MM.1S (cell line): Measurements from ENCODE around the gene SMAD3.

Source experiments
- DNase-seq: peaks from one replicate; pipeline ENCODE4 v3.0.0-alpha.2; 2015
- H2AFZ ChIP-seq: fragments of 300-600 bp; sonication (generic); 2 replicates; pipeline ENCODE4 v1.6.0; 2016; ENCODE audit warnings: antibody characterized with exemption, low read length
- H3F3A ChIP-seq: fragments of 300-600 bp; sonication (generic); 2 replicates; pipeline ENCODE4 v1.6.1; 2016; ENCODE audit warnings: mild to moderate bottlenecking, antibody characterized with exemption, low read length, moderate library complexity, mixed read lengths; ENCODE audit not compliant: insufficient read depth
- H3K27ac ChIP-seq: fragments of 300-600 bp; sonication (generic); 2 replicates; pipeline ENCODE4 v1.5.1; 2016; ENCODE audit warnings: mild to moderate bottlenecking, low read length
- H3K27me3 ChIP-seq: fragments of 300-600 bp; sonication (generic); replicated peaks from 2 replicates; pipeline ENCODE4 v1.6.0; 2016; ENCODE audit warnings: low read length; ENCODE audit not compliant: insufficient read depth
- H3K36me3 ChIP-seq: fragments of 300-600 bp; sonication (generic); replicated peaks from 2 replicates; pipeline ENCODE4 v1.6.1; 2016; ENCODE audit warnings: mild to moderate bottlenecking, low read length, mixed read lengths; ENCODE audit not compliant: insufficient read depth
- H3K4me1 ChIP-seq: fragments of 300-600 bp; sonication (generic); 2 replicates; pipeline ENCODE4 v1.6.1; 2016; ENCODE audit warnings: low read length, mixed read lengths
- H3K4me2 ChIP-seq: fragments of 300-600 bp; sonication (generic); 2 replicates; pipeline ENCODE4 v1.6.0; 2016; ENCODE audit warnings: low read depth, low read length
- H3K4me3 ChIP-seq: fragments of 300-600 bp; sonication (generic); 2 replicates; pipeline ENCODE4 v1.5.1; 2016; ENCODE audit warnings: low read length, mixed read lengths
- H3K79me2 ChIP-seq: fragments of 300-600 bp; sonication (generic); 2 replicates; pipeline ENCODE4 v1.6.1; 2016; ENCODE audit warnings: mixed run types, low read length, mixed read lengths
- H3K9ac ChIP-seq: fragments of 300-600 bp; sonication (generic); 2 replicates; pipeline ENCODE4 v1.6.1; 2016; ENCODE audit warnings: low read length, mixed read lengths
- H3K9me2 ChIP-seq: fragments of 300-600 bp; sonication (generic); replicated peaks from 2 replicates; pipeline ENCODE4 v1.6.1; 2016; ENCODE audit warnings: mild to moderate bottlenecking, low read length, mixed read lengths; ENCODE audit not compliant: insufficient read depth
- H3K9me3 ChIP-seq: fragments of 300-600 bp; sonication (generic); replicated peaks from 2 replicates; pipeline ENCODE4 v1.6.1; 2016; ENCODE audit warnings: mild to moderate bottlenecking, low read length, mixed read lengths; ENCODE audit not compliant: insufficient read depth
- H4K20me1 ChIP-seq: fragments of 300-600 bp; sonication (generic); 2 replicates; pipeline ENCODE4 v1.6.1; 2016; ENCODE audit warnings: mild to moderate bottlenecking, low read length, moderate library complexity, mixed read lengths; ENCODE audit not compliant: insufficient read depth
- EZH2 ChIP-seq: fragments of 300-600 bp; sonication (generic); optimal IDR thresholded peaks from 2 replicates; pipeline ENCODE3; 2017; ENCODE audit warnings: low read depth, mild to moderate bottlenecking, antibody characterized with exemption, low read length, mixed read lengths
- EZH2phosphoT487 ChIP-seq: fragments of 300-600 bp; sonication (generic); IDR thresholded peaks from 2 replicates; pipeline ENCODE4 v1.6.1; 2018; ENCODE audit warnings: antibody characterized with exemption, low read length
- TF ChIP-seq, protein P1 (sequence below): fragments of 300-600 bp; sonication (generic); IDR thresholded peaks from 2 replicates; pipeline ENCODE4 v1.5.1; 2016; ENCODE audit warnings: antibody characterized with exemption, low read length, mixed read lengths

The SMAD3 gene

DNA sequence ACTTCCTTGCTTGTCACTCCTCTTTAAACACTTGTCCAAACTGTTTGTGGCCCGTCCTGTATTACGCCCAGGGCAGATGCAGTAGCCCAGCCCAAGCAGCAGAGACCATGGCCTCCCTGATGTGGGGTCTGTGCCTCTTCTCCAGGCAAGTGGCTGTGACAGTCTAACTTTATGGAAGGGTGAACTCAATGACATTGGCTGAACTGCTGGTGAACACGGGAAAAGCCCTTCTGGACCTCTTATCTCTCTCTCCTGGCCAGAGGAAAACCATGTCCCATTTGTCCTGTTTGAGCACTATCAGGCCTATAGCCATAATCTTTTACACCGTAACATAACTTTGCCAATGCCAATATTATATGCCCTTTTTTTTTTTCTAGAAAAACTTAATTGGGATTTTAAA lies 67.6 kb downstream of the SMAD3 start:
- Histone ChIP-seq H3K9ac (no peak overlapping the region), H3K27ac (no peak overlapping the region; the same call in 1 of the 2 replicates), H4K20me1 (no peaks in the 10 kb centered on the region), H3K4me2 (peak overlapping the region; percentile 89; the same call in 1 of the 2 replicates), H3K36me3 (no peaks in the 10 kb centered on the region), H3F3A (peaks cover 25% of the 10 kb centered on the region), H3K4me1 (peaks cover 43% of the 10 kb centered on the region), H3K27me3 (no peaks in the 10 kb centered on the region), H3K9me2 (no peaks in the 10 kb centered on the region), H3K9me3 (no peaks in the 10 kb centered on the region), H3K79me2 (peaks cover 73% of the 10 kb centered on the region), H3K4me3 (no peak overlapping the region), H2AFZ (no peak overlapping the region)
- no peak for DNase-seq
- TF ChIP-seq EZH2phosphoT487 (no peak), EZH2 (no peak)
- TF ChIP-seq, protein P1, sequence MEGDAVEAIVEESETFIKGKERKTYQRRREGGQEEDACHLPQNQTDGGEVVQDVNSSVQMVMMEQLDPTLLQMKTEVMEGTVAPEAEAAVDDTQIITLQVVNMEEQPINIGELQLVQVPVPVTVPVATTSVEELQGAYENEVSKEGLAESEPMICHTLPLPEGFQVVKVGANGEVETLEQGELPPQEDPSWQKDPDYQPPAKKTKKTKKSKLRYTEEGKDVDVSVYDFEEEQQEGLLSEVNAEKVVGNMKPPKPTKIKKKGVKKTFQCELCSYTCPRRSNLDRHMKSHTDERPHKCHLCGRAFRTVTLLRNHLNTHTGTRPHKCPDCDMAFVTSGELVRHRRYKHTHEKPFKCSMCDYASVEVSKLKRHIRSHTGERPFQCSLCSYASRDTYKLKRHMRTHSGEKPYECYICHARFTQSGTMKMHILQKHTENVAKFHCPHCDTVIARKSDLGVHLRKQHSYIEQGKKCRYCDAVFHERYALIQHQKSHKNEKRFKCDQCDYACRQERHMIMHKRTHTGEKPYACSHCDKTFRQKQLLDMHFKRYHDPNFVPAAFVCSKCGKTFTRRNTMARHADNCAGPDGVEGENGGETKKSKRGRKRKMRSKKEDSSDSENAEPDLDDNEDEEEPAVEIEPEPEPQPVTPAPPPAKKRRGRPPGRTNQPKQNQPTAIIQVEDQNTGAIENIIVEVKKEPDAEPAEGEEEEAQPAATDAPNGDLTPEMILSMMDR = no peak

DNA sequence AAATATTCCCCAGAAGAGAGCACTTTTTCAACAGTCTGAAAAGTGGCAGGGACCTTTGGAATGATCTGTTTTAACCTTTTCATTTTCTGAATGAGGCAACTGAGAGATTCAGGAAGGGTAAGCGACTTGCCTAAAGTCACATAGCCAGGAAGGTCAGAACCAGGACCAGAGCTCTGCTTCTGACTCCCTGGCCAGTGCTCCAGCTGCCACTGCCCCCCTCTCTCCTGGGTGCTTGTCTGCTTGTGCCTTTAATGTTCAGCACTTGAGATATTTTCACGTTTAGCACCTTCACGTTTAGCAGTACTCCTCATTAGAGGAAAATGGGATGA lies 68.3 kb downstream of the SMAD3 start:
- Histone ChIP-seq H3K4me2 (peak overlapping the region; percentile 89), H3F3A (peaks cover 25% of the 10 kb centered on the region), H3K79me2 (peaks cover 73% of the 10 kb centered on the region), H3K9ac (peak overlapping the region; percentile 61), H3K27ac (peak overlapping the region; percentile 81), H4K20me1 (no peaks in the 10 kb centered on the region), H3K27me3 (no peaks in the 10 kb centered on the region), H3K4me1 (peaks cover 43% of the 10 kb centered on the region), H3K9me3 (no peaks in the 10 kb centered on the region), H3K9me2 (no peaks in the 10 kb centered on the region), H2AFZ (0 out of 2 replicates have a peak overlapping the region, but pooled peaks have one; percentile 4), H3K36me3 (no peaks in the 10 kb centered on the region), H3K4me3 (peak overlapping the region; percentile 42; the same call in 1 of the 2 replicates)
- no peak for TF ChIP-seq EZH2phosphoT487
- TF ChIP-seq EZH2 = no peak
- TF ChIP-seq, protein P1 = no peak
- no peak for DNase-seq

GRCh38 chr15:67134067-67134838 lies 68.9 kb downstream of the SMAD3 start:
- Histone ChIP-seq H4K20me1 (no peaks in the 10 kb centered on the region), H3K9ac (peak overlapping the region; percentile 61), H3K4me1 (peaks cover 43% of the 10 kb centered on the region)

More at GRCh38 chr15:67134067-67134838, 68.9 kb downstream of the SMAD3 start:
- peak; percentile 83 for DNase-seq
- H3K9me3 ChIP-seq = no peaks in the 10 kb centered on the region
- H3K4me2 ChIP-seq = peak overlapping the region; percentile 89
- peaks cover 25% of the 10 kb centered on the region for H3F3A ChIP-seq
- H3K79me2 ChIP-seq = peaks cover 73% of the 10 kb centered on the region
- TF ChIP-seq EZH2phosphoT487 = no peak
- no peak for TF ChIP-seq EZH2
- TF ChIP-seq, protein P1 = no peak
- peak overlapping the region; percentile 12; the same call in 1 of the 2 replicates for H2AFZ ChIP-seq
- peak overlapping the region; percentile 42 for H3K4me3 ChIP-seq
- peak overlapping the region; percentile 81 for H3K27ac ChIP-seq
- no peaks in the 10 kb centered on the region for H3K36me3 ChIP-seq
- no peaks in the 10 kb centered on the region for H3K9me2 ChIP-seq
- no peaks in the 10 kb centered on the region for H3K27me3 ChIP-seq
